H1 (cell line): ENCODE measurements around the gene MACROD2. TPM values are rescaled to one million over a fixed set of nuclear protein-coding genes. Genes with fewer than 3 reads are reported as not detected.

ENCODE experiments used
- CREB1 ChIP-seq: IDR thresholded peaks from 2 replicates; pipeline ENCODE4 v1.6.1; 2012; ENCODE audit warnings: inconsistent platforms
- JUND ChIP-seq: IDR thresholded peaks from 2 replicates; pipeline ENCODE4 v1.6.1; 2011; ENCODE audit warnings: mild to moderate bottlenecking, improper control_type of control experiment, low read length
- RNF2 ChIP-seq: fragments of 200-900, 300-1000 bp; sonication (generic); IDR thresholded peaks from 2 replicates; pipeline ENCODE4 v1.7.1; 2016; ENCODE audit warnings: borderline replicate concordance, low read depth, mild to moderate bottlenecking, antibody characterized with exemption, low read length; ENCODE audit not compliant: poor library complexity, severe bottlenecking; ENCODE audit errors: missing control alignments
- SAP30 ChIP-seq: fragments of 300-600 bp; sonication (generic); IDR thresholded peaks from 2 replicates; pipeline ENCODE4 v1.7.1; 2012; ENCODE audit warnings: low read length, moderate library complexity, mild to moderate bottlenecking, inconsistent platforms; ENCODE audit not compliant: insufficient read depth, insufficient replicate concordance
- SP1 ChIP-seq: IDR thresholded peaks from 2 replicates; pipeline ENCODE4 v1.6.1; 2011; ENCODE audit warnings: low read depth, low read length
- SP2 ChIP-seq: IDR thresholded peaks from 2 replicates; pipeline ENCODE4 v1.6.1; 2012; ENCODE audit warnings: mild to moderate bottlenecking, low read length, inconsistent platforms
- TAF7 ChIP-seq: optimal IDR thresholded peaks from 2 replicates; pipeline ENCODE3; 2011; ENCODE audit warnings: low read depth, mild to moderate bottlenecking, inconsistent platforms, low read length, moderate library complexity, borderline replicate concordance
- TBP ChIP-seq: IDR thresholded peaks from 2 replicates; pipeline ENCODE4 v1.6.1; 2011; ENCODE audit warnings: low read depth, low read length, improper control_type of control experiment
- TCF12 ChIP-seq: IDR thresholded peaks from 2 replicates; pipeline ENCODE4 v1.6.1; 2011; ENCODE audit warnings: low read depth, mild to moderate bottlenecking, low read length
- polyA plus RNA-seq, 7 experiments: library from polyadenylated mRNA; depleted of rRNA in 3 of 7; stranded (reverse) in 5 of 7; unstranded in 2 of 7; fragments of >200 nt in 5 of 7; fragments of 200-250 nt in 2 of 7; gene quantifications; 1 replicate in 5 of 7; 2 replicates in 1 of 7; 4 replicates in 1 of 7; pipeline versions ENCODE4 v1.2.1 to v1.2.3, GENCODE V29; 2011 to 2013; ENCODE audit warnings: missing spikeins in 2 of 7, mixed read lengths in 2 of 7
- total RNA-seq: library from RNA; stranded (reverse); fragmentation: NEBNext Ultra II Directional; extraction: Animal tissue kit (Norgen Biotek cat#: 25700); gene quantifications from 2 replicates; pipeline ENCODE4 v1.2.1, GENCODE V29; 2021
- TF ChIP-seq, protein P1 (sequence below): IDR thresholded peaks from 2 replicates; pipeline ENCODE4 v1.6.1; 2012; ENCODE audit warnings: inconsistent platforms

MACROD2 gene
- total and polyA plus RNA-seq, 2 of the 8 experiments (the other 6 are each of a cell fraction or from before 2014, with no cell fraction given): 0.70 to 3.9 TPM

DNA sequence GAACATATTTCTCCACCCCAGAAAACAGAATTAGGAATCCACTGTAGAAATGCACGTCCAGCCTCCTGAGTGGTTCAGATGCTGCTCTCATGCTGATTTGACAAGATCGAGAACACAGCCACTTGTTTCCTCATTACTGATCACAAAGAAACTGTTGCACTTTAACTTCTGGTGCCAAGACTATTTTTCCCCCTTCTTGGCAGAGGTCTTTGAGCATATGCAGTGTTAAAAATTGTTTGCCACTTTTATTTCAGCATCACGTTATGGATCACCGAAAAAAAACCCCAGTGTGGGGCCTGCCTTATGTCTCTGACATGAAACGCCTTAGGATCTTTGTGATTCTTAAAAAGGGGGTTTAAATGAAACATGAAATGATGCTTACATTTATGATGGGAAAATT lies 1511.0 kb downstream of the MACROD2 start (continued):
- TF ChIP-seq RNF2: no peak
- no peak for TF ChIP-seq TBP
- no peak for TF ChIP-seq SP2
- no peak for TF ChIP-seq JUND
- no peak for TF ChIP-seq SP1
- TF ChIP-seq TCF12: no peak
- no peak for TF ChIP-seq CREB1
- TF ChIP-seq TAF7: no peak
- TF ChIP-seq, protein P1, sequence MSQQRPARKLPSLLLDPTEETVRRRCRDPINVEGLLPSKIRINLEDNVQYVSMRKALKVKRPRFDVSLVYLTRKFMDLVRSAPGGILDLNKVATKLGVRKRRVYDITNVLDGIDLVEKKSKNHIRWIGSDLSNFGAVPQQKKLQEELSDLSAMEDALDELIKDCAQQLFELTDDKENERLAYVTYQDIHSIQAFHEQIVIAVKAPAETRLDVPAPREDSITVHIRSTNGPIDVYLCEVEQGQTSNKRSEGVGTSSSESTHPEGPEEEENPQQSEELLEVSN: no peak
- TF ChIP-seq SAP30: no peak
